K562 (cell line): ENCODE data around the gene IPP. TPM values are rescaled to one million over a fixed set of nuclear protein-coding genes. Genes with fewer than 3 reads are reported as not detected.

Experiments used
- ATF1 ChIP-seq, 2 experiments: fragments of 450-650 bp in 1 of 2; IDR thresholded peaks; 2 replicates each; pipeline ENCODE4 v1.6.1; 2016; ENCODE audit warnings: missing compliant biosample characterization in 1 of 2, missing genetic modification characterization in 1 of 2
- BRD9 ChIP-seq: fragments of 450-650 bp; IDR thresholded peaks from 2 replicates; pipeline ENCODE4 v1.6.1; 2018; ENCODE audit warnings: low read depth; ENCODE audit not compliant: partially characterized antibody
- CEBPG ChIP-seq, 3 experiments: fragments of 200-800 bp in 1 of 3; sonication (Bioruptor generic) in 1 of 3; sonication (generic) in 1 of 3; formaldehyde crosslinking in 1 of 3; IDR thresholded peaks in 2 of 3; conservative IDR thresholded peaks in 1 of 3; 2 replicates each; pipeline versions ENCODE4 v1.6.1 to v1.8.0; 2016 to 2022; ENCODE audit warnings: missing compliant biosample characterization in 2 of 3, missing genetic modification characterization in 2 of 3, mild to moderate bottlenecking in 1 of 3, missing genetic modification reagents in 1 of 3
- CTBP1 ChIP-seq: fragments of 450-650 bp; IDR thresholded peaks from 2 replicates; pipeline ENCODE4 v1.6.1; 2016; ENCODE audit warnings: borderline replicate concordance
- EGR1 ChIP-seq: fragments of 450-650 bp; conservative IDR thresholded peaks from 2 replicates; pipeline ENCODE4 v1.6.1; 2017; ENCODE audit warnings: mild to moderate bottlenecking
- EHMT2 ChIP-seq: fragments of 450-650 bp; IDR thresholded peaks from 2 replicates; pipeline ENCODE4 v1.6.1; 2018; ENCODE audit warnings: antibody characterized with exemption
- EP400 ChIP-seq: fragments of 450-650 bp; IDR thresholded peaks from 2 replicates; pipeline ENCODE4 v1.6.1; 2017; ENCODE audit warnings: antibody characterized with exemption, mild to moderate bottlenecking, moderate library complexity
- GABPB1 ChIP-seq: sonication (generic); formaldehyde crosslinking; IDR thresholded peaks from 2 replicates; pipeline ENCODE4 v1.8.0; 2022; ENCODE audit warnings: mild to moderate bottlenecking, missing genetic modification reagents
- HDAC2 ChIP-seq: fragments of 450-650 bp; IDR thresholded peaks from 2 replicates; pipeline ENCODE4 v1.6.1; 2016; ENCODE audit warnings: mild to moderate bottlenecking
- L3MBTL2 ChIP-seq: fragments of 450-650 bp; IDR thresholded peaks from 2 replicates; pipeline ENCODE4 v1.6.1; 2016; ENCODE audit warnings: mild to moderate bottlenecking, moderate library complexity
- MBD2 ChIP-seq: sonication (generic); IDR thresholded peaks from 2 replicates; pipeline ENCODE4 v1.6.1; 2016; ENCODE audit warnings: low read depth, borderline replicate concordance
- MTA1 ChIP-seq: fragments of 450-650 bp; IDR thresholded peaks from 2 replicates; pipeline ENCODE4 v1.6.1; 2017; ENCODE audit warnings: borderline replicate concordance
- NR2C1 ChIP-seq, 2 experiments: fragments of 450-650 bp; IDR thresholded peaks; 2 replicates each; pipeline ENCODE4 v1.6.1; 2017; ENCODE audit warnings: mild to moderate bottlenecking in 2 of 2, antibody characterized with exemption in 1 of 2, inconsistent platforms in 1 of 2, missing compliant biosample characterization in 1 of 2, missing genetic modification characterization in 1 of 2
- NR2F6 ChIP-seq: fragments of 450-650 bp; formaldehyde crosslinking; IDR thresholded peaks from 2 replicates; pipeline ENCODE4 v1.4.0; 2020; ENCODE audit warnings: mild to moderate bottlenecking
- OTX1 ChIP-seq: fragments of 450-650 bp; formaldehyde crosslinking; IDR thresholded peaks from 2 replicates; pipeline ENCODE4 v1.4.0; 2022; ENCODE audit warnings: mild to moderate bottlenecking
- SAFB2 ChIP-seq: fragments of 200-400 bp; formaldehyde crosslinking; IDR thresholded peaks from 2 replicates; pipeline ENCODE4 v1.6.1; 2018; ENCODE audit warnings: borderline replicate concordance, low read length, low read depth, moderate library complexity; ENCODE audit not compliant: severe bottlenecking
- ZBTB8A ChIP-seq: fragments of 450-650 bp; IDR thresholded peaks from 2 replicates; pipeline ENCODE4 v1.6.1; 2018; ENCODE audit warnings: mild to moderate bottlenecking, moderate library complexity; ENCODE audit not compliant: partially characterized antibody
- ZMIZ1 ChIP-seq, 2 experiments: fragments of 150-350 bp in 1 of 2; IDR thresholded peaks; 2 replicates each; pipeline ENCODE4 v1.6.1; 2012 to 2016; ENCODE audit warnings: low read depth in 2 of 2, low read length in 2 of 2, mild to moderate bottlenecking in 1 of 2, moderate library complexity in 1 of 2
- ZNF263 ChIP-seq: sonication (generic); formaldehyde crosslinking; IDR thresholded peaks from 2 replicates; pipeline ENCODE4 v1.8.0; 2022; ENCODE audit warnings: mild to moderate bottlenecking, missing genetic modification reagents, borderline replicate concordance
- ZNF274 ChIP-seq: IDR thresholded peaks from 2 replicates; pipeline ENCODE4 v1.6.1; 2011; ENCODE audit warnings: low read depth, mild to moderate bottlenecking, low read length, moderate library complexity, borderline replicate concordance
- ZNF347 ChIP-seq: fragments of 450-650 bp; formaldehyde crosslinking; IDR thresholded peaks from 2 replicates; pipeline ENCODE4 v1.4.0; 2020; ENCODE audit warnings: low read depth, mild to moderate bottlenecking, moderate library complexity
- ZNF785 ChIP-seq: fragments of 250-450 bp; sonication (Bioruptor Pico); IDR thresholded peaks from 2 replicates; pipeline ENCODE4 v1.4.0; 2020; ENCODE audit warnings: mild to moderate bottlenecking
- polyA plus RNA-seq, 8 experiments: library from polyadenylated mRNA; depleted of rRNA in 4 of 8; stranded (reverse) in 5 of 8; unstranded in 3 of 8; fragments of >200 nt; fragmentation: Nextera tagmentation in 2 of 8; fragmentation: Illumina TruSeq in 1 of 8; extraction: Ambion mirVana in 2 of 8; extraction: Trizol in 1 of 8; gene quantifications; 2 replicates each; pipeline versions ENCODE4 v1.2.1 to v1.2.3, GENCODE V29; 2011 to 2014; ENCODE audit warnings: inconsistent platforms in 1 of 8, missing spikeins in 1 of 8
- total RNA-seq, 7 experiments: library from RNA; depleted of rRNA in 6 of 7; stranded (reverse); fragments of >200 nt in 6 of 7; fragmentation: Illumina TruSeq in 2 of 7; extraction: Trizol in 2 of 7; gene quantifications; 2 replicates each; pipeline versions ENCODE4 v1.2.1 to v1.2.3, GENCODE V29; 2011 to 2021; ENCODE audit warnings: low replicate concordance in 1 of 7
- TF ChIP-seq, protein P1 (sequence below): fragments of 250-450 bp; sonication (Bioruptor Pico); IDR thresholded peaks from 2 replicates; pipeline ENCODE4 v1.5.0; 2020; ENCODE audit warnings: mild to moderate bottlenecking, borderline replicate concordance

Gene IPP
- total and polyA plus RNA-seq, 9 of the 15 experiments (the other 6 are each of a cell fraction or from before 2014, with no cell fraction given): 6.9 to 15.1 (median 9.7) TPM

GRCh38 chr1:45686015-45686287, 64.5 kb downstream of the IPP start (continued):
- TF ChIP-seq, protein P1, sequence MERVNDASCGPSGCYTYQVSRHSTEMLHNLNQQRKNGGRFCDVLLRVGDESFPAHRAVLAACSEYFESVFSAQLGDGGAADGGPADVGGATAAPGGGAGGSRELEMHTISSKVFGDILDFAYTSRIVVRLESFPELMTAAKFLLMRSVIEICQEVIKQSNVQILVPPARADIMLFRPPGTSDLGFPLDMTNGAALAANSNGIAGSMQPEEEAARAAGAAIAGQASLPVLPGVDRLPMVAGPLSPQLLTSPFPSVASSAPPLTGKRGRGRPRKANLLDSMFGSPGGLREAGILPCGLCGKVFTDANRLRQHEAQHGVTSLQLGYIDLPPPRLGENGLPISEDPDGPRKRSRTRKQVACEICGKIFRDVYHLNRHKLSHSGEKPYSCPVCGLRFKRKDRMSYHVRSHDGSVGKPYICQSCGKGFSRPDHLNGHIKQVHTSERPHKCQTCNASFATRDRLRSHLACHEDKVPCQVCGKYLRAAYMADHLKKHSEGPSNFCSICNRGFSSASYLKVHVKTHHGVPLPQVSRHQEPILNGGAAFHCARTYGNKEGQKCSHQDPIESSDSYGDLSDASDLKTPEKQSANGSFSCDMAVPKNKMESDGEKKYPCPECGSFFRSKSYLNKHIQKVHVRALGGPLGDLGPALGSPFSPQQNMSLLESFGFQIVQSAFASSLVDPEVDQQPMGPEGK: no peak
- TF ChIP-seq ATF1 (CRISPR knock-in tag; IDR thresholded peaks at IDR 0.05) (no peak), ATF1 (tag; IDR thresholded peaks at IDR 0.05) (no peak), ZNF263 (no peak), BRD9 (peak; percentile 37), ZBTB8A (no peak), CEBPG (CRISPR knock-in tag; IDR thresholded peaks at IDR 0.05) (no peak), CEBPG (tag; conservative IDR thresholded peaks at IDR 0.05 in 1 of 2, IDR thresholded peaks at IDR 0.05 in 1 of 2) (no peak), EGR1 (no peak), GABPB1 (no peak), CTBP1 (no peak), L3MBTL2 (no peak), NR2C1 (IDR thresholded peaks at IDR 0.05) (no peak), NR2C1 (tag; IDR thresholded peaks at IDR 0.05) (no peak), MTA1 (no peak), HDAC2 (no peak; the same call in 1 of the 2 replicates), MBD2 (no peak), ZNF785 (CRISPR knock-in tag) (no peak), ZNF274 (no peak), OTX1 (CRISPR knock-in tag) (no peak), SAFB2 (no peak), EHMT2 (no peak), ZNF347 (CRISPR knock-in tag) (no peak), EP400 (no peak), ZMIZ1 (IDR thresholded peaks at IDR 0.05; ENCODE audit: low read depth in 2 of 2, low read length in 2 of 2) (no peak; a peak in 1 of 4 replicates), NR2F6 (CRISPR knock-in tag) (no peak)
